Progenitor cell of endocrine pancreas (in vitro differentiated cells): ENCODE results near the gene RAMAC. TPM values are rescaled to one million over a fixed set of nuclear protein-coding genes. Genes with fewer than 3 reads are reported as not detected.

ENCODE experiments used
- DNase-seq: peaks from one replicate; pipeline ENCODE4 v3.0.0; 2021; ENCODE audit warnings: low spot score; ENCODE audit not compliant: unreplicated experiment
- H3K27ac Mint-ChIP-seq: 2 replicates; pipeline ENCODE4 v1.8.0; 2021; ENCODE audit warnings: mild to moderate bottlenecking, moderate library complexity, mixed read lengths
- H3K27me3 Mint-ChIP-seq: 2 replicates; pipeline ENCODE4 v1.8.0; 2021; ENCODE audit warnings: mixed read lengths
- H3K36me3 Mint-ChIP-seq: 2 replicates; pipeline ENCODE4 v1.8.0; 2022; ENCODE audit warnings: mixed read lengths; ENCODE audit not compliant: insufficient read depth
- H3K4me1 Mint-ChIP-seq: 2 replicates; pipeline ENCODE4 v1.8.0; 2021; ENCODE audit warnings: low read depth, mixed read lengths
- H3K4me3 Mint-ChIP-seq: 2 replicates; pipeline ENCODE4 v1.8.0; 2021; ENCODE audit warnings: low read depth, mild to moderate bottlenecking, moderate library complexity, mixed read lengths
- H3K9me3 Mint-ChIP-seq: 2 replicates; pipeline ENCODE4 v1.8.0; 2021; ENCODE audit warnings: low read depth, mixed read lengths
- total RNA-seq: library from RNA; stranded (reverse); gene quantifications from 2 replicates; pipeline ENCODE4 v1.2.1, GENCODE V29; 2021
- TF ChIP-seq, protein P1 (sequence below): fragments of 200-600 bp; sonication (generic); IDR thresholded peaks from one replicate; pipeline ENCODE4 v1.5.0; 2021; ENCODE audit warnings: antibody characterized with exemption, mild to moderate bottlenecking; ENCODE audit not compliant: unreplicated experiment

RAMAC gene
- total RNA-seq, 1 donor from 2014 or later, result 32.8 TPM

DNA sequence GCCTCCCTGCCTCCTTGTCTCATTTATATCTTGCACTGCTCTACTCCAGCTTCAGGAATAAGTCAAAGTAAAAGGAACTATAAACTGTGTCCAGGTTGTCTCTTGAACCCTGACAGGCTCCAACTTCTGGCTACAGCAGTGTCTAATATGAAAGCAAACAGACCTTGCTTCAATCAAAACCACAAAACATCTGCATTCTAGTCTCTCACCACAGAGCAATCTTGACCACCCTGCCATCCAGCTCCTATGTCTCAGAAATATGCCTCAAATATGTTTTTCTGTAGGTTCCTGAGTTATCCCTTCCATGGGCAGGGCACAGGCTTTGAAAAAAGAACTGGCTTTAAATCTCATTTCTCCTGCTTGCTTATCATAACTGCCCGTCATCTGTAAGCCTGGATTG is 13.0 kb upstream of the RAMAC start:
- H3K27ac Mint-ChIP-seq, result no peak overlapping the region
- no peaks in the 10 kb centered on the region for H3K9me3 Mint-ChIP-seq
- DNase-seq, result no peak
- no peaks in the 10 kb centered on the region for H3K36me3 Mint-ChIP-seq
- TF ChIP-seq, protein P1, sequence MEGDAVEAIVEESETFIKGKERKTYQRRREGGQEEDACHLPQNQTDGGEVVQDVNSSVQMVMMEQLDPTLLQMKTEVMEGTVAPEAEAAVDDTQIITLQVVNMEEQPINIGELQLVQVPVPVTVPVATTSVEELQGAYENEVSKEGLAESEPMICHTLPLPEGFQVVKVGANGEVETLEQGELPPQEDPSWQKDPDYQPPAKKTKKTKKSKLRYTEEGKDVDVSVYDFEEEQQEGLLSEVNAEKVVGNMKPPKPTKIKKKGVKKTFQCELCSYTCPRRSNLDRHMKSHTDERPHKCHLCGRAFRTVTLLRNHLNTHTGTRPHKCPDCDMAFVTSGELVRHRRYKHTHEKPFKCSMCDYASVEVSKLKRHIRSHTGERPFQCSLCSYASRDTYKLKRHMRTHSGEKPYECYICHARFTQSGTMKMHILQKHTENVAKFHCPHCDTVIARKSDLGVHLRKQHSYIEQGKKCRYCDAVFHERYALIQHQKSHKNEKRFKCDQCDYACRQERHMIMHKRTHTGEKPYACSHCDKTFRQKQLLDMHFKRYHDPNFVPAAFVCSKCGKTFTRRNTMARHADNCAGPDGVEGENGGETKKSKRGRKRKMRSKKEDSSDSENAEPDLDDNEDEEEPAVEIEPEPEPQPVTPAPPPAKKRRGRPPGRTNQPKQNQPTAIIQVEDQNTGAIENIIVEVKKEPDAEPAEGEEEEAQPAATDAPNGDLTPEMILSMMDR, result no peak
- H3K4me3 Mint-ChIP-seq, result no peak overlapping the region
- peaks cover 12% of the 10 kb centered on the region for H3K4me1 Mint-ChIP-seq
- no peaks in the 10 kb centered on the region for H3K27me3 Mint-ChIP-seq

DNA sequence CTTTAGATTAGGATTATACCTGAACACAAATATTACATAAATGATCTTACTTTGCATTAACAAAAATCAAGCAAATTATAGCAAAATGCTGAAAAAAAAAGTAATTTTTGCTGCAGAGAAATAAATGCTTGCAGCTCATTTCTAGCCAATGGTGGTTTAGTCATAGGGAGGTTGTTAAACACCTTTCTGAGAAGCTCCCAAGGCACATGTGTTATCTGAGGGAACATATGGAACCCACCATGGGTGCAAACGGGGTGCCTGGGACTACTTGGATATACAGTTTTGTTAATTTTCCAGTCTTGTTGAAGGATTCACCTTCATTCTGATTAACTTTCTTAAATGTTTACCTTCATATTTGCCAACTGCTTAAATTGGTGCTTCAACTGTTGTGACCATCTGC is 8.9 kb upstream of the RAMAC start:
- Mint-ChIP-seq H3K9me3 (no peaks in the 10 kb centered on the region), H3K4me1 (no peaks in the 10 kb centered on the region), H3K36me3 (peaks cover 2% of the 10 kb centered on the region), H3K4me3 (no peak overlapping the region), H3K27me3 (no peaks in the 10 kb centered on the region), H3K27ac (no peak overlapping the region)
- DNase-seq, result no peak
- TF ChIP-seq, protein P1, result no peak

DNA sequence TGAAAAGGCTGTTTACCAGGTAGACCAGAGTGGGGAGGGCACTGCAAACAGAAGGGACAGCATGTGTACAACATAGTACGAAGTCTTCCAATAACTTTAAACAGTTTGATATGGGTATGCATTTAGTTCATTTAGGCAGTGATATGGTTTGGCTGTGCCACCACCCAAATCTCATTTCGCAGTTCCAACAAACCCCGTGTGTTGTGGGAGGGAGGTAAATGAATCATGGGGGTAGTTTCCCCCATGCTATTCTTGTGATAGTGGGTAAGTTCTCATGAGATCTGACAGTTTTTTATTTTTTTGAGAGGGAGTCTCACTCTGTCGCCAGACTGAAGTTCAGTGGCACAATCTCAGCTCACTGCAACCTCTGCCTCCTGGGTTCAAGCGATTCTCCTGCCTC is 7.6 kb upstream of the RAMAC start:
- Mint-ChIP-seq H3K4me1 (no peaks in the 10 kb centered on the region), H3K27me3 (no peaks in the 10 kb centered on the region), H3K9me3 (no peaks in the 10 kb centered on the region), H3K27ac (no peak overlapping the region), H3K4me3 (no peak overlapping the region), H3K36me3 (peaks cover 2% of the 10 kb centered on the region)
- DNase-seq, result no peak
- TF ChIP-seq, protein P1, result no peak

DNA sequence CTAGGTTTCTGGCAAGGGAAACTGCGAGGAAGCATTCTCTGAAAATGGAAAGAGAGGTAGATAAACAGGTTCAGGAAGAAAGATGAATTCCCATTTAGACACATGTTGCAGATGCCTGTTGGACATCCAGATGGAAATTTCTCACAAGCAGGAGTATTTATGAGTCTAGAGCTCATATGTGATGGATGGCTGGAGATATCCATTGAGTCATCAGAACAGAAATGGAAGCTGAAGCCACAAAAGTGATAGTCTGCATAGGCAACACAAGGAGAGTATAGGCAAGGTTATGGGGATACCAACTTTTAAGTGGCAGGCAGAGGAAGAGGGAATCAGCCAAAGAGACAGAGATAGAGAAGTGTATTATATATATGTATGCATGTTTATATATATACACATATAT is 6.3 kb upstream of the RAMAC start:
- H3K27ac Mint-ChIP-seq, result no peak overlapping the region
- no peak for DNase-seq
- H3K27me3 Mint-ChIP-seq, result no peaks in the 10 kb centered on the region
- peaks cover 2% of the 10 kb centered on the region for H3K36me3 Mint-ChIP-seq
- no peaks in the 10 kb centered on the region for H3K9me3 Mint-ChIP-seq
- H3K4me1 Mint-ChIP-seq, result no peaks in the 10 kb centered on the region
- TF ChIP-seq, protein P1, result no peak
- H3K4me3 Mint-ChIP-seq, result no peak overlapping the region

DNA sequence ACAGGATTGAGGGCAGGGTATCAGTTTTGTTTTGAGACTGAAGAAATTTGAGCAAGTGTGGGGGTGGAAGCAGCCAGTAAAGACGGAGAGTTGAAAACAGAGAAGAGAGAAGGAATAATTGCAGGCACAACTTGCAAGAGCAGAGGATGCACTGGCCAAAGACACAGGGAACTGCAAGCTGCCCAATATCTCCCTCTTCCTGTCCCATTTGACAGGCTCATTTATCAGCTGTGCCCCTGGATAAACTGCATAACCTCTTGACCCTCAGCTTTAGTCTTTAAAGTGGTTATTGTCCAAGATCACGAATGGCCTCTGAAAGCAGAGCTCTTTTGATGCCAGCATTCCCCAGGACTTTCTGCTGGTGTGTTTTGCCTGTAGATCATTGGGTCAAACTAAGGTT is 5.0 kb upstream of the RAMAC start:
- no peak for DNase-seq
- TF ChIP-seq, protein P1, result no peak
- Mint-ChIP-seq H3K27ac (no peak overlapping the region), H3K4me1 (peaks cover 7% of the 10 kb centered on the region), H3K27me3 (no peaks in the 10 kb centered on the region), H3K4me3 (no peak overlapping the region), H3K36me3 (peaks cover 2% of the 10 kb centered on the region), H3K9me3 (peaks cover 6% of the 10 kb centered on the region)
